GM21381 (cell line): Measurements from ENCODE around the gene BUD23.
"Not testable (repeated sequence)": the region's sequence is repeated elsewhere in the genome, so short reads cannot be mapped to it uniquely, and the experiment has no call there.

Experiments used
- ATAC-seq: cut with Tn5 transposase; IDR thresholded peaks from one replicate; pipeline ENCODE4 v1.9.1; 2021; ENCODE audit warnings: mild to moderate bottlenecking, moderate library complexity; ENCODE audit not compliant: unreplicated experiment

Gene BUD23

DNA sequence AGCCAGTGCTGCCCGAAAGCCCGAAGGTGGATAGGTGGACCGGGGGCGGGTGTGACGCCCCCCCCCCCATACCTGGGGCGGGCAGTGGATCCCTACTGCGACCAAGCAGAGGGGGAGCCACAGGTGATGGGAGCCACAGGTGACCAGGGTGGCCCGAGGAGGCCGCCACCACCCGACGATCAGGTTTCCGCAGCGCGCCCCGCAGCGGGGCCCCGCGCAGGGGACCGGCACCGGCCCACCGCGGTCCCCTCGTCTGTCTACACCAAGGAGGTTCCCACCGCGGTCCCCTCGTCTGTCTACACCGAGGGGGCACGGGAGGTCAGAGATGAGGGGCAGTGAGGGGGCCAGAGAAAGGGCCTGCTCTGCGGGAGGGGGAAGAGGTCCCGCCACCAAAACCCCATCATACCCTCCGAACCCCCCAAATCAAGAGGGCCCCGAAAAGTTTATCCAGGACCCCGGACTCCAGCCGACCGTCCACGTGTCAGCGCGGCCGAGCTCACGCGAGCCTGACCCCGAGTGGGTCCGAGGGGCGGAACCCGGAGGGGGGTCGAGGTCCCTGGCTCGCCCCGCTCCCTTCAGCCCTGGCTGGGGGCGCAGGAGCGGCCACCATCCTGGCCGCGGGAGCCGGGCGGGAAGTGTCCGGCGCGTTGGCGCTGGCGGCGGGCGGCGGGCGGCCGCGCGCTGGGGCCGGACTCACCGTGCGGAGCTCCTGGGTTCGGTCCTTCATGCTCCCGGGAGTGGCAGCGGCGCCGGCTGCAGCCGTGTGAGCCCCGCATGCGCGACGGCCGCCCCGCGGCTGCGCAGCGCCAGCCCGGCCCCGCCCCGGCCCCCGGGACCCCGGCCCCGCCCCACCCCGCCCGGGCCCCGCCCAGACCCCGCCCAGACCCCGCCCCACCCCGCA lies 35.8 kb downstream of the BUD23 start, which contains the start of gene STX1A:
Gene STX1A, minus strand, starts transcription at position 765 of the 901 bp plus-strand sequence. Its CDS starts 38 bp downstream, at position 727.
- ATAC-seq, result peak; percentile 63

DNA sequence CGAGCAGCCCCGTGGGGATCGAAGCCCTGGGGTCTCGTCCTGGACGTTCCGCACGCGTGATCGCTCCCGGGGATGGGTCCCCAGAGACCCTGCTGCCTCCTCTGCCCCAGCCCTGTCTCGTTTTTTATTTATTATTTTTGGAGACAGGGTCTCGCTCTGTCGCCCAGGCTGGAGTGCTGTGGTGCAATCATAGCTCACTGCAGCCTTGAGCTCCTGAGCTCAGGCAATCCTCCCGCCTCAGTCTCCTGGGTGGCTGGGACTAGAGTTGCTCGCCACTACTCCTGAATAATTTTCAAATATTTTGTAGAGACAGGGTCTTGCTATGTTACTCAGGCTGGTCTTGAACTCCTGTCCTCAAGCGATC lies 36.4 kb downstream of the BUD23 start:
- ATAC-seq, result peak; percentile 8

DNA sequence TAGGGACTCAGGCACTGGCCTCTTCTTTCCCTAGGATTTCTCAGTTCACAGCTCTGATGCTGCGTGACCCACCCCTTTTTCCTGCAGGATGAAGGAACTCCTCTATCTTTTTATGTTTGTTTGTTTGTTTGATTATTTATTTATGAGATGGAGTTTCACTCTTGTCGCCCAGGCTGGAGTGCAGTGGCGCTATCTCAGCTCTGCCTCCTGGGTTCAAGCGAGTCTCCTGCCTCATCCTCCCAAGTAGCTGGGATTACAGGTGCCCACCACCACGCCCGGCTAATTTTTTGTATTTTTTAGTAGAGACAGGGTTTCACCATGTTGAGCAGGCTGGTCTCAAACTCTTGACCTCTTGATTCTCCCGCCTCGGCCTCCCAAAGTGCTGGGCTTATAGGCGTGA lies 37.0 kb downstream of the BUD23 start:
- not testable (repeated sequence) for ATAC-seq

DNA sequence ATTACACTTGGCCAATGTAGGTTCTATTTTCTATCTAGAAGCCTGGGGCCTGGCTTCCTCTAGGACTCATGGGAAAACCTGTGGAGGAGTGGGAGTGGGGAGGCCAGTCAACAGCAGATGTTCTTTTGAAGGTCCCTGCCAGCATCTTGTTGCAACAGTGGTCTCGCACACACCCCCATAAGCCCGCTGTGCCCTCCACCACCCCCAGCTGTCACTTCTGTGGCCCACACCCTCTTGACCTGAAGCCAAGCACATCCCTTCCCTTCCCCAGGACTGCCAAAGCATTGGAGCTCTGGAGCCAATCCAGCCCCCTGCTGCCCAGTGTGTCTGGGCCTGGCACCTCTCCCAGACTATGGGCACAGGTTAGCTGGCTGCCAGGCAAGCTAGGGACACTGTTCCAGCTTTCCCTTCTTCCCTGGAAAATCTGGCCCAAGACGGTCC lies 38.0 kb downstream of the BUD23 start:
- ATAC-seq, result no peak

DNA sequence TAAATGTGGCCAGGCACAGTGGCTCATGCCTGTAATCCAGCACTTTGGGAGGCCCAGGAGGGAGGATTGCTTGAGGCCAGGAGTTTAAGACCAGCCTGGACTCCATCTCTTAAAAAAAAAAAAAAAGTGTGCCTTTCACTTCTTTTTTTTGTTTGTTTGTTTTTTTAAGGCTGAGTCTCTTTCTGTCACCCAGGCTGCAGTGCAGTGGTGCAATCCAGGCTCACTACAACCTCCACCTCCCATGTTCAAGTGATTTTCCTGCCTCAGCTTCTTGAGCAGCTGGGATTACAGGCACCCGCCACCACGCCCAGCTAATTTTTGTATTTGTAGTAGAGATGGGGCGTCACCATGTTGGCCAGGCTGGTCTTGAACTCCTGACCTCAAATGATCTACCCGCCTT lies 38.8 kb downstream of the BUD23 start:
- ATAC-seq, result not testable (repeated sequence)

DNA sequence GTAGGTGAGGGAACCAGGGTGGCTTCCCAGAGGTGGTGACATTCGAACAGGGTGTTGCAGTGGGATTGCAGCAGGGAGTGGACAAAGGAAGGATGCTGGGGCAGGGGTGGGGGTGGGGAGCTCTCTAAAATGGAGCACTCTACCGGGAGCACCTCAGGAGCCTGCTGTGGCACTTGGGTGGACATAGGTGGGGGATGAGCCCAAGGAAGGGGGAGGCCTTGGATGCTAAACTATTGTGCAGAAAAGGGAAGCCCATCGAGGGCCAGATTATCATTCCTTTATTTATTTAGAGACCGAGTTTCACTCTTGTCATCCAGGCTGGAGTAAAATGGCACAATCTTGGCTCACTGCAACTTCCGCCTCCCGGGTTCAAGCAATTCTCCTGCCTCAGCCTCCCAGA lies 39.4 kb downstream of the BUD23 start:
- no peak for ATAC-seq

DNA sequence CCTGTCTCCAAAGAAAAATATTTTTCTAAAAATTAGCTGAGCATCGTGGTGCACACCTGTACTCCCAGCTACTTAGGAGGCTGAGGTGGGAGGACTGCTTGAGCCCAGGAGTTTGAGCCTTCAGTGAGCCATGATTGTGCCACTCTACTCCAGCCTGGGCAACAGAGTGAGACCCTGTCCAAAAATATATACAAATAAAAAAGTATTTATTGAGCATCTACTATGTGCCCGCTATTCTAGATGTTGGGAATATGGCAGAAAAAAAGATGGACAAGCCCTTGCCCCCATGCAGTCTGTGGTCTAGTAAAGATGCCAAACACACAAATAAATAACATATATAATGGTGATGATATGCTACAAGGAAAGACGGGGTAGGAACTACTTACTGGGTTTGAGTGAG lies 40.4 kb downstream of the BUD23 start:
- ATAC-seq, result no peak

DNA sequence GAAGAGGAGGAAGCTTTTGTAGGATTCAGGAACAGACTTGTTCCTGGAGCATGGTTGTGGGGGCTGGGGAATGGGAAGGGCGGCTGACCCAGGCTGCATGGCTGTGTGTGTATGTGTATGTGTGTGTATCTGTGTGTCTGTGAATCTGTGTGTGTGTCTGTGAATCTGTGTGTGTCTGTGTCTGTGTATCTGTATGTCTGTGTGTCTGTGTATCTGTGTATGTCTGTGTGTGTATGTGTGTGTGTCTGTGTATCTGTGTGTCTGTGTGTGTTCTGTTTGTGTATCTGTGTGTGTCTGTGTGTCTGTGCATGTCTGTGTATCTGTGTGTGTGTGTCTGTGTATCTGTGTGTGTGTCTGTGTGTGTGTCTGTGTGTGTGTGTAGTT lies 42.7 kb downstream of the BUD23 start:
- no peak for ATAC-seq

DNA sequence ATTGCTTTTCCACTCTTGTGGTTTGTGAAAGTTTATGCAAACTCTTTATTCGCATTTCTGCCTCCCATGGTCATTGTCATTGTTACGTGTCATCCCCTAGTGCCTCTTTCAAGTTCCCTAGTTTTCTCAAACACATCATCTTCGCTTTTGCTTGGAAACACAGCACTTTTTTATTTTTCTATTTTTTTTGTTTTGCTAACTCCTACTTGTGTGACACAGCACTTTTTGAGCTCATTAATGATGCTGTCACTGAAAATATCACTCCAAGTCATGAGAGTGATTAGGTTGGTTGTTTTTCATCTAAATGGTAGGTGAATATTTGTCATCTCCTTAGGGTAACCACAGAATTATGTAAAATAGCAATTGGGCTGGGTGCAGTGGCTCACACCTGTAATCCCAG lies 44.6 kb downstream of the BUD23 start:
- no peak for ATAC-seq

DNA sequence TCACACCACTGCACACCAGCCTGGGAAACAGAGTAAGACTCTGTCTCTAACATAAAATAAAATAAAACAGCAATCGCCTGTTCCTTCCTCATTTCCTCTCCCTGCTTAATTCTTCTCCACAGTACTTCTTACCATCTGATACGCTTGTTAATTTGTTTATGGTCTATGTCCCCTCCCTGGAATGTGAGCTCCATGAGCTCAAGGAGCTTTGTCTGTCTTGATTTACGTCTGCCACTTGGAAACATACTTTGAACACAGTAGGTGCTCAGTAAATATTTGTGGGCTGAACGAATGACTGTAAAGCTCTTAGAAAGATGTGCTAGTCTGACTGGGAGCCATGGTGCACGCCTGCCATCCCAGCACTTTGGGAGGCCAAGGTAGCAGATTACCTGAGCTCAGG lies 45.2 kb downstream of the BUD23 start:
- ATAC-seq, result no peak

DNA sequence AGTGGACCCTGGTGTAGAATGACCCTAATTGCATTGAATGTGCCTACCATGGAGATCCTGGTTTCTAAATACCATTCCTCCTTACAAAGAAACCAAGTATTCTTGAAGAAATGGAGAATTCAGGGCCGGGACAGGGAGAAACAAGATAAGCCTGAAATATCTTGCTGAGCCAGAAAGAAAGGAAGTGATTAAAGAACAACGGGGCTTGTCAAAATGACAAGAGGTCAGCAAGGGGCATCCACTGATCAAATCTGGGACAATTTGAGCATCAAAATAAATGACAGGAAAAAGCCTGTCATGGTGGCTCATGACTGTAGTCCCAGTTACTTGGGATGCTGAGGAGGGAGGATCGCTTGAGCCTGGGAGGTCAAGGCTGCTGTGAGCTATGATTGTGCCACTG lies 47.1 kb downstream of the BUD23 start:
- no peak for ATAC-seq

DNA sequence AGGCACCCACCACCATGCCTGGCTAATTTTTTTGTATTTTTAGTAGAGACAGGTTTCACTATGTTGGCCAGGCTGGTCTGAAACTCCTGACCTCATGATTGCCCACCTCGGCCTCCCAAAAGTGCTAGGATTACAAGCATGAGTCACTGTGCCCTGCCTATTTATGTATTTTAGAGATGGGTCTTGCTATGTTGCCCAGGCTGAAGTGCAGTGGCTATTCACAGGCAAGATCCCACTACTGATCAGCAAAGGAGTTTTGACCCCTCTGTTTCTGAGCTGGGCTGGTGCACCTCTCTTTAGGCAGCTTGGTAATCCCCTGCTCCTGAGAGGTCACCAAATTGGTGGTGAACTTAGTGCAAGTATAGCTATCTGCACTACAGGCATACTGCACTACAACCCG lies 49.0 kb downstream of the BUD23 start:
- ATAC-seq, result no peak

DNA sequence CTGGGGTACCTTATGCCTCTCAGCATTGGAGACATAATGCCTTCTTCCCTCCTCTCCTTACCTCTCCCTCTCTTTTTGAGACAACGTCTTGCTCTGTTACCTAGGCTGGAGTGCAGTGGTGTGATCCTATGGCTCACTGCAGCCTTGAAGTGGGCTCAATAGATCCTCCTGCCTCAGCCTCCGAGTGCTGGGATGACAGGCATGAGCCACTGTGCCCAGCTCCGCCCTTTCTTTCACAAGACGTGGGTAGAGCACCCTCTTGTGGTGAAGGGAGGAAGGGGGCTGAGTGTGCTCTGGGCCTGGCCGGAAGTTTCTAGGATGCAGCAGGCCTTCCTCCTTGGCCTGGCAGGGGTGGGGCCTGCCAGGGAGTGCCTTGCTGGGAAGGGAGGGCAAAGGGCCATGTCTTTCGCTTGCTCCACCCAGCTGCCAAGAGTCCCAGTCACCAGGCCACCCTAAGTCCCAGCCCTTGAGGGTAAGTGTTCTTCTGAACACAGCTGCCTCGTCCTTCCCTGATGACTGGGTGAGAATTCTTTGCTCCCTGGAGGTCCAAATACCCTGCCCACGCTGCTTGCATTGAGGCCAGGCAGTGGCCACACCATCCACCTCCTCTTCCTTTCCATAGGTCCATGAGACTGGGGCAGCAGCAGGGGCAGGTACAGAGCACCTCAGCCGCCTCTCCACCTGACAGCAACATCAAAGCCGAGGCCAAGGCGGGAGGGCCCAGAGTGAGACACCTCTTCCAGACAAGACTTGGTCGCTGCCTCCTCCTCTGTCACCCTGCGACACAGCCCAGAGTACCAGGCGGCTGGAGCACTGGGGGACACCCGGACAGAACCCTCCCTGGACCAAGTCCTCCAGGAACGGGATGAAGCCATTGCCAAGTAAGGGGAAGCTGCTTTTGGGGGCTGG lies 51.5 kb downstream of the BUD23 start:
- ATAC-seq, result peak; percentile 29

DNA sequence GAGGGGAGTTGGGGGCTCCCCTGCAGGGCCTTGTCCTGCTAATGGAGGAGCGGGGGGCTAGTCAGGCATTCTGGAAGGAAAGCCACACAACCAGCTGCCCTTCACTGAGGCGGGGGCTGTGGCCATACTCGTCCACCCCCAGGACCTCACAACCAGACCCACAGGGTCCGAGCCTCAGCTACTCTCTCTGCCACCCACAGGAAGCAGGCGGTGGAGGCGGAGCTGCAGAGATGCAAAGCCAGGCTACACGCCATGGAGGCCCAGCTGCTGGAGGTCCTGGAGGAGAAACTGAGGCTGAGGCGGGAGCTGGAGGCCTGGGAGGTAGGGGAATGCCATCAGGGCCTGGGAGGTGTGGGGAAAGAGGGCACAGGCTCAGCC lies 52.1 kb downstream of the BUD23 start:
- ATAC-seq, result no peak

DNA sequence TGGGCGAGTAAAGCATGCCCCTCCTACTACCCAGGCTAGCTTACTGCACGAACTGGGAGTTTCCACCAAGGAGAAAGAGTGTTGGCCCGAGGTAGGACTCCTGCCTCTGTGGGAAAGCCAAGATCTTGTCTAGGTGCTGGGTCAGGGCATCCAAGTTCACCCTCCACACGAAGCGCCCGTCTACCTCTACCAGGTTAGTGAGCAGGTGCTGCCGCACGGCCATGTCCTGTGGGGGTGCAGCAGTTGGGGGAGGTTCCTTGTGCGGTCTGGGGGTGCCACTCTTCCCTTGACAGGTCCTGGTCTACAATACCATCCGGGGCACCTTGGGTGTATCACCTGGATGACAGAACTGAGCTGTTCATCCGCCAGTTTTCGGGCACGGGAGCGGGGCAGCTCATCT lies 53.5 kb downstream of the BUD23 start:
- ATAC-seq, result no peak

DNA sequence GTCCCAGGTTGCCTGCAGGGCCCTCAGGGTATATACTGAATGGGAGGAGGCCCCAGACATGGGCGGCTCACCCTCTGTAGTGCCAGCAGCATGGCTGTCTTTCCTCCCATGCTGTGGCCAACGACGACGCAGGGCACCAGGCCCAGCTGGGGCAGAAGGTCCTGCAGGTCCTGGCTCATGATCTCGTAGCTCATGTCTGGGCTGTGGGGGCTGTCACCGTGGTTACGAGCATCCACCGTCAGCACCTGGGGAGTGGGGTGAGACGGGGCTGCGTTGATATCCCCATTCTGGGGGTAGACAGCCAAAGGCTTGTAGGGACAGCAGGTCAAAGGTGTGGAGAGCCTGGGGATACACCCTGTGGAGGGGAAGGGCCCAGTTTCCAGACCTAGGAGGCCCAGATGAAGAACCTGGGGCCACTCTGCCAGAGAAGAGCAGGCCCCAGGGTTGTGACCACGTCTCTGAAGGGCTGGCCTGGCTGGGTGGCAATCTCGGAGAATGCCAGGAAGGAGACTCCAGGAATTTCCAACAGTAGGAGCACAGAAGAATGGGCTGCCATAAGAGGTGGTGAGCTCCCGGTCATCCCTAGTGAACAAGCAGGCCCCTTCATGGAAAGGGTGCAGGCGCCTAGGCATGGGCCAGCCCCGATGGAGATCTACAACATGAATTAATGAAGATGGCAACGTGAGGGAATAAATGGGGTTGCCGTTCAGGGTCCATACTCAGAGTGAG lies 54.3 kb downstream of the BUD23 start:
- ATAC-seq, result no peak

DNA sequence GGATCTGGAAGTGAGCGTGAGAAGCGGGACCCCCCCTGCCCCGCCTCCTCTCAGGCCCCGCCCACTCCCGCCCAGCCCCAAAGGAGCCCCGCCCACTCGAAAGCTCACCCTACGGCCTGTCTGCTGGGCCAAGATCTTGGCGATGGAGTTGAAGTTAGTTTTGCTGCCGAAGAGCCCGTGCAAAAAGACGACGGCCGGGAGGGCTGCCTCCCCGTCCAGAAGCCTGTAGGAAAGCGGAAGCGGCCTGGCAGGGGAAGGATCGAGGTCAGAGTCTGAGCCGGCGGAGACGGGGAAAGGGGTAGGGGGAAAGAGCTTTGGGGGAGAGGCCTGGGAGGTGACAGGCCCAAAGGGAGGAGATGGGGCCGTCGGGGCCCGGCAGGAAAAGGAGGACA lies 54.8 kb downstream of the BUD23 start:
- no peak for ATAC-seq

DNA sequence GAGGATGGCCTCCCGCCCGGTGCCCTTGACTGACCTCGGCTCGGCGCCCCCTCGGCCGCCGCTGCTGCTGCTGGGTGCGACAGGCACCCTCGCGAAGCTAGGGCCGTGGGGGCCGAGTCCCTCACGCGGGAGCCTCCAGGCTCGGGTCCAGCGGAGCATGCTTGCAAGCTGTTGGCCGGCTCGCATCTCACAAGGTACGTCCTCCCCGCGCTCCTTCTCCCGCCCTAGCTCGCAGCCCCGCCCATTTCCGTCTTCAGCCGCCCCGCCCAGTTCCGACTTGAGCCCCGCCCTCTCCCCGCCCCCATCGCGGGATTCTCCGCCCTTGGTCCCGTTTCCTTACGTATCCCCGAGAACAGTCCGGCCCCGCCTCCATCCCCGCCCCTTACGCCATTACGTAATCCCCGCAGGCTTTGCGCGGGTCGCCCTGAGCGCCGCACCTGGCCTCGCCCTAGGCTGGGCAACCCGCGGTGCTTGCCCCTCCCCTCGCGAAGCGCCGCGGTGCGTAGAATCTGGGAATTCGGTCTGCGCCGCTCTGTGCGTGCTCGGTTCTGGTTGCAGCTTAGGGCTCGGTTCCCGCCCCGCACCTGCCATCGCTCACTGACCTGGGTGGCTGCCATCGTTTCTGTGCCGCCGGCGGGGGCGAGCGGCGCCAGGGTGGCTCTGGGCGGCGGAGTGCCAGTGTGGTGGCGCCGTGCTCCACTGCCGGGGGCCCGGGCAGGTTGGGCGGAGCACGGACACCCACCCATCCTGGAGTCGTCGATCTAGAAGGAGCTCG lies 55.4 kb downstream of the BUD23 start, which contains the start of gene ABHD11:
Gene ABHD11, minus strand, starts transcription at position 191 of the 775 bp plus-strand sequence. Its CDS starts 32 bp downstream, at position 159.
- ATAC-seq, result peak; percentile 88

DNA sequence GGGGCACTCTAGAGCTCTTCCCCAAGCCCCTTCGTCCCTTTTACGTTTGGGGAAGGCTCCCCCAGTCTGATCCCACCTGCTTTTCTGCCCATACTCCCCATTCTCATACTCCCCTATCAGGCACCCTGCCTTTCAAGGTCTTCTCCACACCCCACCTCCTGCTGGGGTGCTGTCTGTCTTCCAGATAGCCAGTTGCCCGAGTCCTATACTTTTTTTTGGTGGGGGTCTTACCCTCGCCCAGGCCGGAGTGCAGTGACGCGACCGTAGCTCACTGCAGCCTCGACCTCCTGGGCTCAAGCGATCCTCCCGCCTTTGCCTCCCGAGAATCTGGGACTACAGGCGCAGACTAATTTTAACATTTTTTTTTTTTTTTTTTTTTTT lies 56.0 kb downstream of the BUD23 start:
- no peak for ATAC-seq

DNA sequence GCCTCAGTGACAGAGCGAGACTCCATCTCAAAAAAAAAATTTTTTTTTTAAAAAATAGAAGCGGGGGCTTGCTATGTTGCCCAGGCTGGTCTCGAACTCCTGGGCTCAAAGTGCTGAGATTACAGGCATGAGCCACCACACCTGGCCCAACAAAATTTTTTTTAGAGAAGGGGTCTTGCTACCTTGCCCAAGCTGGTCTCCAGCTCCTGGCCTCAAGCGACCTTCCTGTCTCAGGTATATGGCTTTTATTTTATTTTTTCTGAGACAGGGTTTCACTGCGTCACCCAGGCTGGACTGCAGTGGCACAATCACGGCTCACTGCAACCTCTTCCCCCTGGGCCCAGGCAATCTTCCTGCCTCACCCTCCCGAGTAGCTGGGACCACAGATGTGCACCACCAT lies 56.8 kb downstream of the BUD23 start:
- ATAC-seq, result no peak
